H1 (cell line): ENCODE measurements around the gene RIMKLA. TPM values are rescaled to one million over a fixed set of nuclear protein-coding genes. Genes with fewer than 3 reads are reported as not detected.

ENCODE experiments used
- CTCF ChIA-PET: fragments of 300-600 bp; sonication (Branson Sonifier 250); formaldehyde crosslinking; loops from one replicate; lab custom pipeline; 2021; ENCODE audit not compliant: partially characterized antibody; lab: Charles Lee
- POLR2A ChIA-PET: fragments of 300-600 bp; sonication (Branson Sonifier 250); formaldehyde crosslinking; loops from one replicate; lab custom pipeline; 2021; ENCODE audit warnings: inconsistent platforms; ENCODE audit not compliant: partially characterized antibody; lab: Charles Lee
- DNase-seq, 2 experiments: peaks; one replicate each; pipeline versions ENCODE4 v3.0.0 to v3.0.0-alpha.2; 2010 to 2022; ENCODE audit warnings: low spot score in 2 of 2, low read depth in 1 of 2, mixed read lengths in 1 of 2
- FAIRE-seq: peaks from 2 replicates; lab custom pipeline; 2011; peaks lifted over from hg19 to GRCh38; lab: Jason Lieb, UNC
- H2AFZ ChIP-seq: 2 replicates; pipeline ENCODE4 v1.8.1; 2012; ENCODE audit warnings: low read length, inconsistent platforms
- H2AK5ac ChIP-seq: 2 replicates; pipeline ENCODE4 v1.6.1; 2013; ENCODE audit warnings: low read depth, low read length
- H2BK120ac ChIP-seq: replicated peaks from 2 replicates; pipeline ENCODE3; 2013; ENCODE audit warnings: low read depth, low read length, inconsistent platforms
- H2BK12ac ChIP-seq: 2 replicates; pipeline ENCODE4 v1.6.1; 2013; ENCODE audit warnings: low read depth, low read length
- H2BK15ac ChIP-seq: 2 replicates; pipeline ENCODE4 v1.6.1; 2013; ENCODE audit warnings: low read length
- H2BK20ac ChIP-seq: 2 replicates; pipeline ENCODE4 v1.6.1; 2013; ENCODE audit warnings: low read length
- H2BK5ac ChIP-seq: 2 replicates; pipeline ENCODE4 v1.6.1; 2013; ENCODE audit warnings: low read depth, low read length
- H3K14ac ChIP-seq: 2 replicates; pipeline ENCODE4 v1.6.1; 2013; ENCODE audit warnings: inconsistent platforms; ENCODE audit not compliant: insufficient read length
- H3K18ac ChIP-seq: 2 replicates; pipeline ENCODE4 v1.6.1; 2013; ENCODE audit warnings: low read length; ENCODE audit errors: extremely low read depth
- H3K23ac ChIP-seq: 2 replicates; pipeline ENCODE4 v1.6.1; 2013; ENCODE audit warnings: inconsistent platforms; ENCODE audit not compliant: insufficient read length
- H3K23me2 ChIP-seq: 2 replicates; pipeline ENCODE4 v1.6.1; 2013; ENCODE audit warnings: low read depth, low read length
- H3K27ac ChIP-seq: 2 replicates; pipeline ENCODE4 v1.6.1; 2011; ENCODE audit warnings: low read depth, low read length, inconsistent platforms
- H3K27me3 ChIP-seq, 4 experiments: replicated peaks in 1 of 4; 1 replicate in 1 of 4; 2 replicates in 3 of 4; pipeline versions ENCODE4 v1.6.1 to v1.8.1; 2011 to 2013; ENCODE audit warnings: low read length in 3 of 4, mild to moderate bottlenecking in 3 of 4, inconsistent platforms in 2 of 4, mixed read lengths in 2 of 4, moderate library complexity in 1 of 4; ENCODE audit not compliant: control insufficient read depth in 3 of 4, insufficient read depth in 3 of 4; ENCODE audit errors: extremely low read depth in 1 of 4
- H3K36me3 ChIP-seq, 4 experiments: 2 replicates each; pipeline versions ENCODE4 v1.6.1 to v1.8.1; 2011 to 2013; ENCODE audit warnings: mild to moderate bottlenecking in 4 of 4, low read length in 3 of 4, moderate library complexity in 2 of 4, control low read depth in 1 of 4, inconsistent platforms in 1 of 4; ENCODE audit not compliant: insufficient read depth in 4 of 4, control insufficient read depth in 2 of 4
- H3K4ac ChIP-seq: replicated peaks from 2 replicates; pipeline ENCODE3; 2013; ENCODE audit warnings: low read length, low read depth, mixed read lengths, inconsistent platforms; ENCODE audit not compliant: insufficient read length
- H3K4me1 ChIP-seq, 4 experiments: replicated peaks in 1 of 4; 1 replicate in 1 of 4; 2 replicates in 3 of 4; pipeline versions ENCODE4 v1.6.1 to v1.8.1; 2011 to 2013; ENCODE audit warnings: low read length in 3 of 4, inconsistent platforms in 2 of 4, mixed read lengths in 1 of 4; ENCODE audit not compliant: insufficient read depth in 4 of 4, control insufficient read depth in 3 of 4
- H3K4me2 ChIP-seq, 2 experiments: 2 replicates each; pipeline versions ENCODE4 v1.6.1 to v1.8.1; 2011 to 2013; ENCODE audit warnings: low read depth in 2 of 2, low read length in 2 of 2, control low read depth in 1 of 2, inconsistent platforms in 1 of 2, mild to moderate bottlenecking in 1 of 2; ENCODE audit not compliant: insufficient read depth in 1 of 2
- H3K4me3 ChIP-seq, 4 experiments: fragments of 200-600, 300-600 bp in 1 of 4; sonication (generic), shearing (Covaris generic), sonication (Bioruptor Twin) in 1 of 4; 2 replicates each; pipeline versions ENCODE4 v1.5.1 to v1.8.1; 2011 to 2016; ENCODE audit warnings: low read length in 4 of 4, low read depth in 3 of 4, control low read depth in 2 of 4, inconsistent platforms in 2 of 4, mild to moderate bottlenecking in 2 of 4, mixed read lengths in 1 of 4, moderate library complexity in 1 of 4; ENCODE audit not compliant: insufficient read depth in 2 of 4; ENCODE audit errors: extremely low read depth in 1 of 4
- H3K56ac ChIP-seq: replicated peaks from 2 replicates; pipeline ENCODE3; 2013; ENCODE audit warnings: low read depth, mild to moderate bottlenecking, mixed read lengths, low read length, inconsistent platforms; ENCODE audit not compliant: insufficient read length
- H3K79me1 ChIP-seq: 2 replicates; pipeline ENCODE4 v1.6.1; 2013; ENCODE audit warnings: low read depth, low read length, control low read depth
- H3K79me2 ChIP-seq, 2 experiments: 2 replicates each; pipeline versions ENCODE4 v1.6.1 to v1.8.1; 2012 to 2013; ENCODE audit warnings: low read length in 2 of 2, mild to moderate bottlenecking in 2 of 2, inconsistent platforms in 1 of 2; ENCODE audit not compliant: insufficient read depth in 2 of 2, control insufficient read depth in 1 of 2
- H3K9ac ChIP-seq, 4 experiments: replicated peaks in 1 of 4; 1 replicate in 1 of 4; 2 replicates in 3 of 4; pipeline versions ENCODE4 v1.6.1 to v1.8.1; 2011 to 2013; ENCODE audit warnings: low read depth in 3 of 4, low read length in 3 of 4, control low read depth in 2 of 4, mild to moderate bottlenecking in 2 of 4, moderate library complexity in 2 of 4, inconsistent platforms in 1 of 4; ENCODE audit errors: extremely low read depth in 1 of 4
- H3K9me3 ChIP-seq, 2 experiments: 2 replicates each; pipeline versions ENCODE4 v1.6.1 to v1.8.1; 2012 to 2013; ENCODE audit warnings: mild to moderate bottlenecking in 2 of 2, moderate library complexity in 2 of 2, control low read depth in 1 of 2, inconsistent platforms in 1 of 2, low read depth in 1 of 2, low read length in 1 of 2, mixed read lengths in 1 of 2; ENCODE audit not compliant: insufficient read depth in 2 of 2
- H4K20me1 ChIP-seq, 2 experiments: replicated peaks in 1 of 2; 2 replicates each; pipeline versions ENCODE3 to v1.8.1; 2011 to 2013; ENCODE audit warnings: inconsistent platforms in 2 of 2, low read length in 2 of 2, mild to moderate bottlenecking in 1 of 2; ENCODE audit not compliant: insufficient read depth in 2 of 2, control insufficient read depth in 1 of 2
- H4K5ac ChIP-seq: 2 replicates; pipeline ENCODE4 v1.6.1; 2013; ENCODE audit warnings: low read length, low read depth, mixed read lengths, inconsistent platforms; ENCODE audit not compliant: insufficient read length
- H4K8ac ChIP-seq: 2 replicates; pipeline ENCODE4 v1.8.0; 2013; ENCODE audit warnings: mild to moderate bottlenecking, moderate library complexity, low read length, inconsistent platforms; ENCODE audit not compliant: insufficient read depth; ENCODE audit errors: extremely low read depth
- H4K91ac ChIP-seq: replicated peaks from 2 replicates; pipeline ENCODE3; 2013; ENCODE audit warnings: low read length, mixed read lengths, inconsistent platforms; ENCODE audit not compliant: insufficient read length
- BACH1 ChIP-seq: IDR thresholded peaks from 2 replicates; pipeline ENCODE4 v1.6.1; 2012; ENCODE audit warnings: low read length, improper control_type of control experiment
- CBX5 ChIP-seq: fragments of 300-800, 300-1000 bp; sonication (generic); IDR thresholded peaks from 2 replicates; pipeline ENCODE4 v1.7.1; 2016; ENCODE audit warnings: antibody characterized with exemption, low read length, low read depth
- CHD1 ChIP-seq: IDR thresholded peaks from 2 replicates; pipeline ENCODE4 v1.6.1; 2012; ENCODE audit warnings: low read depth, low read length, improper control_type of control experiment
- GABPA ChIP-seq: IDR thresholded peaks from 2 replicates; pipeline ENCODE4 v1.6.1; 2011; ENCODE audit warnings: mild to moderate bottlenecking, low read length, moderate library complexity, borderline replicate concordance; ENCODE audit not compliant: insufficient read depth
- JUND ChIP-seq: IDR thresholded peaks from 2 replicates; pipeline ENCODE4 v1.6.1; 2011; ENCODE audit warnings: mild to moderate bottlenecking, improper control_type of control experiment, low read length
- KDM1A ChIP-seq: fragments of 200-600, 300-600 bp; sonication (generic); IDR thresholded peaks from 2 replicates; pipeline ENCODE4 v1.7.1; 2016; ENCODE audit warnings: mild to moderate bottlenecking, low read length, borderline replicate concordance
- NANOG ChIP-seq: IDR thresholded peaks from 2 replicates; pipeline ENCODE4 v1.6.1; 2011; ENCODE audit warnings: low read length, low read depth, mild to moderate bottlenecking, inconsistent platforms; ENCODE audit not compliant: insufficient read depth, poor library complexity, severe bottlenecking
- PHF8 ChIP-seq: fragments of 200-600 bp; sonication (generic); conservative IDR thresholded peaks from 2 replicates; pipeline ENCODE4 v1.7.1; 2012; ENCODE audit warnings: low read depth, mild to moderate bottlenecking, inconsistent platforms, low read length, moderate library complexity
- POLR2A ChIP-seq, 2 experiments: IDR thresholded peaks; 1 replicate in 1 of 2; 2 replicates in 1 of 2; pipeline ENCODE4 v1.6.1; 2011; ENCODE audit warnings: low read depth in 2 of 2, low read length in 2 of 2, mild to moderate bottlenecking in 2 of 2; ENCODE audit errors: control extremely low read depth in 1 of 2
- RAD21 ChIP-seq, 2 experiments: IDR thresholded peaks in 1 of 2; conservative IDR thresholded peaks in 1 of 2; 2 replicates each; pipeline ENCODE4 v1.6.1; 2011; ENCODE audit warnings: low read depth in 2 of 2, low read length in 2 of 2, improper control_type of control experiment in 1 of 2, inconsistent platforms in 1 of 2, mild to moderate bottlenecking in 1 of 2, moderate library complexity in 1 of 2
- RFX5 ChIP-seq: IDR thresholded peaks from 2 replicates; pipeline ENCODE4 v1.6.1; 2011; ENCODE audit warnings: low read depth, low read length, improper control_type of control experiment, borderline replicate concordance
- SIX5 ChIP-seq: IDR thresholded peaks from 2 replicates; pipeline ENCODE4 v1.6.1; 2011; ENCODE audit warnings: mild to moderate bottlenecking, low read depth, low read length
- SP2 ChIP-seq: IDR thresholded peaks from 2 replicates; pipeline ENCODE4 v1.6.1; 2012; ENCODE audit warnings: mild to moderate bottlenecking, low read length, inconsistent platforms
- ZNF274 ChIP-seq: IDR thresholded peaks from 2 replicates; pipeline ENCODE4 v1.7.0; 2012; ENCODE audit warnings: low read length, borderline replicate concordance; ENCODE audit errors: extremely low read depth
- WGBS, 2 experiments: shearing (Covaris generic) in 1 of 2; methylation state at CpG; one replicate each; pipeline versions ENCODE4 v1.1.6 to v1.1.7; 2013 to 2015; ENCODE audit warnings: low lambda C conversion rate in 2 of 2, mixed read lengths in 2 of 2, inconsistent platforms in 1 of 2, low coverage in 1 of 2, missing lambda C conversion rate in 1 of 2; ENCODE audit not compliant: insufficient replicate concordance in 2 of 2, insufficient coverage in 1 of 2, insufficient read length in 1 of 2; ENCODE audit errors: extremely low coverage in 1 of 2, missing lambda C conversion rate in 1 of 2; 5-methylcytosine and 5-hydroxymethylcytosine counted together
- polyA plus RNA-seq, 7 experiments: library from polyadenylated mRNA; depleted of rRNA in 3 of 7; stranded (reverse) in 5 of 7; unstranded in 2 of 7; fragments of >200 nt in 5 of 7; fragments of 200-250 nt in 2 of 7; gene quantifications; 1 replicate in 5 of 7; 2 replicates in 1 of 7; 4 replicates in 1 of 7; pipeline versions ENCODE4 v1.2.1 to v1.2.3, GENCODE V29; 2011 to 2013; ENCODE audit warnings: missing spikeins in 2 of 7, mixed read lengths in 2 of 7
- total RNA-seq: library from RNA; stranded (reverse); fragmentation: NEBNext Ultra II Directional; extraction: Animal tissue kit (Norgen Biotek cat#: 25700); gene quantifications from 2 replicates; pipeline ENCODE4 v1.2.1, GENCODE V29; 2021

Gene RIMKLA
- total and polyA plus RNA-seq, 2 of the 8 experiments (the other 6 are each of a cell fraction or from before 2014, with no cell fraction given): 3.2 to 5.8 TPM

- ChIA-PET CTCF (interaction anchor here (1.0 to 1.2 kb wide), 2 partner anchors 26 to 39 kb away, joined by 3 read pairs; no protein-coding TSS in a partner anchor), POLR2A (interaction anchor here (1.2 to 1.3 kb wide), 2 partner anchors 13 to 349 kb away, joined by 3 to 4 read pairs; partner anchors contain the start of gene YBX1)
- H3K27ac ChIP-seq: no peak overlapping the region
- H2BK15ac ChIP-seq: no peak overlapping the region
- no peak for DNase-seq
- no peak overlapping the region for H4K8ac ChIP-seq
- H4K20me1 ChIP-seq: peaks cover 6 to 15% of the 10 kb centered on the region in 2 experiments
- H2BK12ac ChIP-seq: no peak overlapping the region
- peaks cover 7% of the 10 kb centered on the region for H3K23me2 ChIP-seq
- H4K91ac ChIP-seq: no peak overlapping the region
- no peak for FAIRE-seq
- no peak overlapping the region for H3K14ac ChIP-seq
- no peak overlapping the region for H3K56ac ChIP-seq
- H2AK5ac ChIP-seq: no peak overlapping the region
- H3K79me1 ChIP-seq: 0 out of 2 replicates have a peak, but pooled peaks cover 2% of the 10 kb centered on the region
- H3K36me3 ChIP-seq: no peaks in the 10 kb centered on the region
- no peaks in the 10 kb centered on the region for H3K27me3 ChIP-seq
- H3K23ac ChIP-seq: no peak overlapping the region
- no peak overlapping the region for H4K5ac ChIP-seq
- H3K9me3 ChIP-seq: no peaks in the 10 kb centered on the region
- H3K18ac ChIP-seq: no peak overlapping the region
- WGBS, 2 experiments: 81% methylated on average over 6 of the region's 6 CpGs; no CpG with 5 or more reads in 1 of the 2 experiments
- no peak overlapping the region for H2BK120ac ChIP-seq
- no peak overlapping the region for H2AFZ ChIP-seq
- H3K9ac ChIP-seq: no peak overlapping the region
- H2BK20ac ChIP-seq: no peak overlapping the region
- no peak overlapping the region for H2BK5ac ChIP-seq
- H3K4ac ChIP-seq: no peak overlapping the region
- peak overlapping the region; percentile 73 to 90; a peak in 3 of 4 replicates for H3K4me2 ChIP-seq
- peaks cover 44 to 67% of the 10 kb centered on the region in 2 experiments for H3K79me2 ChIP-seq
- H3K4me1 ChIP-seq: peaks cover 0 to 3% (median 0%) of the 10 kb centered on the region in 4 experiments; a peak in 5 of 7 replicates
- peak overlapping the region in 2 of 4 experiments; percentile 85 to 94; a peak in 1 of 8 replicates for H3K4me3 ChIP-seq
- no peak for TF ChIP-seq CBX5
- no peak for TF ChIP-seq CHD1
- TF ChIP-seq JUND: no peak
- no peak for TF ChIP-seq RFX5
- no peak for TF ChIP-seq NANOG
- no peak for TF ChIP-seq GABPA
- no peak for TF ChIP-seq KDM1A
- TF ChIP-seq ZNF274: no peak
- TF ChIP-seq BACH1: no peak
- no peak for TF ChIP-seq POLR2A (IDR thresholded peaks at IDR 0.05; ENCODE audit: control extremely low read depth in 1 of 2, low read depth in 2 of 2, low read length in 2 of 2)
- TF ChIP-seq SIX5: no peak
- TF ChIP-seq SP2: no peak
- no peak for TF ChIP-seq PHF8
- no peak for TF ChIP-seq RAD21 (IDR thresholded peaks at IDR 0.05 in 1 of 2, conservative IDR thresholded peaks at IDR 0.05 in 1 of 2; ENCODE audit: low read depth in 2 of 2, low read length in 2 of 2)
Observed at GRCh38 chr1:42332877-42333276, 47.7 kb upstream of the RIMKLA start.
